Neural progenitor cell (in vitro differentiated cells): ENCODE measurements around the gene SEPSECS. TPM values are rescaled to one million over a fixed set of nuclear protein-coding genes. Genes with fewer than 3 reads are reported as not detected.

Experiments used
- DNase-seq: peaks from one replicate; pipeline ENCODE4 v3.0.0-alpha.2; 2016; ENCODE audit warnings: low spot score
- H2AFZ ChIP-seq: fragments of 200-600 bp; sonication (generic); replicated peaks from 2 replicates; pipeline ENCODE4 v1.6.1; 2016; ENCODE audit warnings: antibody characterized with exemption
- H3F3A ChIP-seq: fragments of 200-600 bp; sonication (generic); 2 replicates; pipeline ENCODE4 v1.6.1; 2016; ENCODE audit warnings: antibody characterized with exemption, low read depth
- H3K27ac ChIP-seq: fragments of 200-600 bp; sonication (generic); 2 replicates; pipeline ENCODE4 v1.5.1; 2016; ENCODE audit warnings: mild to moderate bottlenecking
- H3K27me3 ChIP-seq: fragments of 200-600 bp; sonication (generic); 2 replicates; pipeline ENCODE4 v1.6.1; 2016; ENCODE audit warnings: mild to moderate bottlenecking, moderate library complexity
- H3K36me3 ChIP-seq: fragments of 200-600 bp; sonication (generic); 2 replicates; pipeline ENCODE4 v1.5.1; 2016
- H3K4me1 ChIP-seq: fragments of 200-600 bp; sonication (generic); 2 replicates; pipeline ENCODE4 v1.6.1; 2016; ENCODE audit warnings: mixed run types
- H3K4me2 ChIP-seq: fragments of 200-600 bp; sonication (generic); 2 replicates; pipeline ENCODE4 v1.6.1; 2016
- H3K4me3 ChIP-seq: fragments of 200-600 bp; sonication (generic); 2 replicates; pipeline ENCODE4 v1.5.1; 2016
- H3K79me2 ChIP-seq: fragments of 200-600 bp; sonication (generic); 2 replicates; pipeline ENCODE4 v1.6.1; 2016; ENCODE audit warnings: low read depth
- H3K9ac ChIP-seq: fragments of 200-600 bp; sonication (generic); 2 replicates; pipeline ENCODE4 v1.6.1; 2016
- H3K9me3 ChIP-seq: fragments of 200-600 bp; sonication (generic); 2 replicates; pipeline ENCODE4 v1.5.1; 2016; ENCODE audit warnings: low read depth
- H4K20me1 ChIP-seq: fragments of 200-600 bp; sonication (generic); 2 replicates; pipeline ENCODE4 v1.6.1; 2016; ENCODE audit warnings: low read depth
- H3K27ac Mint-ChIP-seq: 3 replicates; pipeline ENCODE4 v1.8.0; 2021; ENCODE audit warnings: mixed read lengths
- H3K27me3 Mint-ChIP-seq: 2 replicates; pipeline ENCODE4 v1.8.0; 2022; ENCODE audit warnings: low read depth, mild to moderate bottlenecking, inconsistent platforms, moderate library complexity, mixed read lengths; ENCODE audit not compliant: insufficient read depth
- H3K36me3 Mint-ChIP-seq: 3 replicates; pipeline ENCODE4 v1.8.0; 2021; ENCODE audit warnings: mixed read lengths
- H3K4me1 Mint-ChIP-seq: 3 replicates; pipeline ENCODE4 v1.8.0; 2021; ENCODE audit warnings: mixed read lengths
- H3K4me3 Mint-ChIP-seq: 3 replicates; pipeline ENCODE4 v1.8.0; 2021; ENCODE audit warnings: mild to moderate bottlenecking, moderate library complexity, mixed read lengths
- H3K9me3 Mint-ChIP-seq: 3 replicates; pipeline ENCODE4 v1.8.0; 2020; ENCODE audit warnings: mixed read lengths
- CTCF ChIP-seq: fragments of 200-600 bp; sonication (generic); IDR thresholded peaks from 2 replicates; pipeline ENCODE4 v1.5.1; 2017; ENCODE audit warnings: antibody characterized with exemption, mild to moderate bottlenecking
- EZH2 ChIP-seq: fragments of 200-600 bp; sonication (generic); IDR thresholded peaks from 2 replicates; pipeline ENCODE4 v1.6.1; 2017; ENCODE audit warnings: antibody characterized with exemption, mild to moderate bottlenecking, moderate library complexity
- EZH2phosphoT487 ChIP-seq: fragments of 200-600 bp; sonication (generic); IDR thresholded peaks from 2 replicates; pipeline ENCODE4 v1.6.1; 2017; ENCODE audit warnings: antibody characterized with exemption
- total RNA-seq: library from RNA; depleted of rRNA; stranded (reverse); fragments of >200 nt; gene quantifications from 2 replicates; pipeline ENCODE4 v1.2.3, GENCODE V29; 2015; ENCODE audit warnings: low replicate concordance

The SEPSECS gene
- total RNA-seq, 1 donor from 2014 or later: 24.5 TPM

- no peak overlapping the region for H3K4me2 ChIP-seq
- Mint-ChIP-seq H3K9me3 (no peaks in the 10 kb centered on the region), H3K4me3 (no peak overlapping the region), H3K4me1 (peaks cover 4% of the 10 kb centered on the region), H3K36me3 (peaks cover 8% of the 10 kb centered on the region), H3K27ac (no peak overlapping the region), H3K27me3 (no peaks in the 10 kb centered on the region)
- peaks cover 14% of the 10 kb centered on the region for H3K36me3 ChIP-seq
- no peak overlapping the region for H3K27ac ChIP-seq
- H3K4me1 ChIP-seq: peaks cover 10% of the 10 kb centered on the region
- no peak for DNase-seq
- H3K9ac ChIP-seq: no peak overlapping the region
- peaks cover 16% of the 10 kb centered on the region for H3F3A ChIP-seq
- H3K9me3 ChIP-seq: no peaks in the 10 kb centered on the region
- H2AFZ ChIP-seq: no peak overlapping the region
- peaks cover 13% of the 10 kb centered on the region for H3K79me2 ChIP-seq
- no peak for TF ChIP-seq EZH2phosphoT487
- TF ChIP-seq EZH2: no peak
- TF ChIP-seq CTCF: no peak
- no peak overlapping the region for H3K4me3 ChIP-seq
- no peaks in the 10 kb centered on the region for H3K27me3 ChIP-seq
- H4K20me1 ChIP-seq: no peaks in the 10 kb centered on the region
Measured at GRCh38 chr4:25154594-25155265, 5.5 kb downstream of the SEPSECS start.

- H3F3A ChIP-seq: no peaks in the 10 kb centered on the region
- H3K9me3 Mint-ChIP-seq: no peaks in the 10 kb centered on the region
- H3K4me1 Mint-ChIP-seq: no peaks in the 10 kb centered on the region
Measured at GRCh38 chr4:25146076-25146475, 14.2 kb downstream of the SEPSECS start.

GRCh38 chr4:25144870-25145481 is 15.3 kb downstream of the SEPSECS start:
- H3K9ac ChIP-seq: no peak overlapping the region
- no peak overlapping the region for H3K4me2 ChIP-seq
- H3K27ac ChIP-seq: no peak overlapping the region
- H3K36me3 ChIP-seq: no peaks in the 10 kb centered on the region
- Mint-ChIP-seq H3K27me3 (no peaks in the 10 kb centered on the region), H3K27ac (no peak overlapping the region), H3K4me1 (peaks cover 2% of the 10 kb centered on the region), H3K4me3 (no peak overlapping the region), H3K36me3 (peaks cover 10% of the 10 kb centered on the region), H3K9me3 (no peaks in the 10 kb centered on the region)
- H3K9me3 ChIP-seq: no peaks in the 10 kb centered on the region
- no peak overlapping the region for H2AFZ ChIP-seq
- DNase-seq: peak; percentile 27
- no peaks in the 10 kb centered on the region for H4K20me1 ChIP-seq
- H3K4me3 ChIP-seq: no peak overlapping the region
- TF ChIP-seq EZH2: no peak
- TF ChIP-seq EZH2phosphoT487: no peak
- TF ChIP-seq CTCF: peak; percentile 64
- H3K79me2 ChIP-seq: no peaks in the 10 kb centered on the region
- no peaks in the 10 kb centered on the region for H3K27me3 ChIP-seq
- H3F3A ChIP-seq: no peaks in the 10 kb centered on the region
- H3K4me1 ChIP-seq: no peaks in the 10 kb centered on the region

More at GRCh38 chr4:25146076-25146475, 14.2 kb downstream of the SEPSECS start:
- no peaks in the 10 kb centered on the region for H4K20me1 ChIP-seq
- H2AFZ ChIP-seq: no peak overlapping the region
- H3K79me2 ChIP-seq: no peaks in the 10 kb centered on the region
- peaks cover 10% of the 10 kb centered on the region for H3K36me3 Mint-ChIP-seq
- H3K4me1 ChIP-seq: no peaks in the 10 kb centered on the region
- TF ChIP-seq EZH2 (no peak), CTCF (no peak), EZH2phosphoT487 (no peak)
- H3K36me3 ChIP-seq: no peaks in the 10 kb centered on the region
- no peak overlapping the region for H3K27ac Mint-ChIP-seq
- no peaks in the 10 kb centered on the region for H3K27me3 Mint-ChIP-seq
- H3K27me3 ChIP-seq: no peaks in the 10 kb centered on the region
- H3K9ac ChIP-seq: no peak overlapping the region
- no peak overlapping the region for H3K27ac ChIP-seq
- no peak overlapping the region for H3K4me3 Mint-ChIP-seq
- DNase-seq: no peak
- no peak overlapping the region for H3K4me3 ChIP-seq
- H3K4me2 ChIP-seq: no peak overlapping the region
- no peaks in the 10 kb centered on the region for H3K9me3 ChIP-seq
